ENCODE data around the gene FBXL7.

FBXL7 gene

DNA sequence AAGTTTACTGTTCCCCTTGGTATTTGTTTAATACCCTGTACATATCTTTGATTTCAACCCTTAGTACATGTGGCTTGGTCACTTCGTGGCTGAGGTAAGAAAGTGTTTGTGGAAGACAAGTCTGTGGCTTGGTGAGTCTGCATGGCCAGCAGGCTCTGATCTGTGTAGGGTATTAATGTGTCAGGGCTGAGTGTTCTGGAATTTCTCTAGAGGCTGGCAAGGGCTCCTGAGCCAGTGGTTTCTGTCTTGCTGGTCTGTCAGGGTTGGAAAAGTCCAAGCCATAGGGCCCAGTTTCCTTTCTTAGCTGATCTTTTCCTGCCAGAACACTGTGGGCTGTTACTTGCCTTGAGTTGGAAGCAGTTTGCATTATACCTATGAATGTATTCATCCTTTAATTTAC, 48.0 kb upstream of the FBXL7 start:
- peaks cover 4% of the 10 kb centered on the region for H3K27me3 ChIP-seq (ENCODE audit: insufficient read depth, low read length, poor library complexity)
- no peak overlapping the region for H3K27ac ChIP-seq (ENCODE audit: low read length)
- ATAC-seq (ENCODE audit: insufficient read depth, low read depth): no peak
- DNase-seq: no peak
- H4K20me1 ChIP-seq (ENCODE audit: insufficient read depth, low read length): no peaks in the 10 kb centered on the region
- H3K4me2 ChIP-seq (ENCODE audit: insufficient read depth, low read length): no peak overlapping the region
- H3K4me3 ChIP-seq (ENCODE audit: low read depth in 1 of 2, low read length in 2 of 2): no peak overlapping the region
- no peaks in the 10 kb centered on the region for H3K4me1 ChIP-seq (ENCODE audit: insufficient read depth, low read length)
- TF ChIP-seq, protein P1, sequence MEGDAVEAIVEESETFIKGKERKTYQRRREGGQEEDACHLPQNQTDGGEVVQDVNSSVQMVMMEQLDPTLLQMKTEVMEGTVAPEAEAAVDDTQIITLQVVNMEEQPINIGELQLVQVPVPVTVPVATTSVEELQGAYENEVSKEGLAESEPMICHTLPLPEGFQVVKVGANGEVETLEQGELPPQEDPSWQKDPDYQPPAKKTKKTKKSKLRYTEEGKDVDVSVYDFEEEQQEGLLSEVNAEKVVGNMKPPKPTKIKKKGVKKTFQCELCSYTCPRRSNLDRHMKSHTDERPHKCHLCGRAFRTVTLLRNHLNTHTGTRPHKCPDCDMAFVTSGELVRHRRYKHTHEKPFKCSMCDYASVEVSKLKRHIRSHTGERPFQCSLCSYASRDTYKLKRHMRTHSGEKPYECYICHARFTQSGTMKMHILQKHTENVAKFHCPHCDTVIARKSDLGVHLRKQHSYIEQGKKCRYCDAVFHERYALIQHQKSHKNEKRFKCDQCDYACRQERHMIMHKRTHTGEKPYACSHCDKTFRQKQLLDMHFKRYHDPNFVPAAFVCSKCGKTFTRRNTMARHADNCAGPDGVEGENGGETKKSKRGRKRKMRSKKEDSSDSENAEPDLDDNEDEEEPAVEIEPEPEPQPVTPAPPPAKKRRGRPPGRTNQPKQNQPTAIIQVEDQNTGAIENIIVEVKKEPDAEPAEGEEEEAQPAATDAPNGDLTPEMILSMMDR (IDR thresholded peaks at IDR 0.05; ENCODE audit: borderline replicate concordance, extremely low read depth, low read length, poor library complexity, severe bottlenecking): no peak
- no peak for TF ChIP-seq EZH2 (IDR thresholded peaks at IDR 0.05; ENCODE audit: borderline replicate concordance, low read depth, low read length, severe bottlenecking)
- no peaks in the 10 kb centered on the region for H3K36me3 ChIP-seq (ENCODE audit: insufficient read depth, low read length)
- no peaks in the 10 kb centered on the region for H3K79me2 ChIP-seq (ENCODE audit: insufficient read depth, low read length)
- H3K9me3 ChIP-seq (ENCODE audit: insufficient read depth, low read length, severe bottlenecking): no peaks in the 10 kb centered on the region
- H2AFZ ChIP-seq (ENCODE audit: low read depth, low read length): no peak overlapping the region
- no peak overlapping the region for H3K9ac ChIP-seq (ENCODE audit: low read depth, low read length)

DNA sequence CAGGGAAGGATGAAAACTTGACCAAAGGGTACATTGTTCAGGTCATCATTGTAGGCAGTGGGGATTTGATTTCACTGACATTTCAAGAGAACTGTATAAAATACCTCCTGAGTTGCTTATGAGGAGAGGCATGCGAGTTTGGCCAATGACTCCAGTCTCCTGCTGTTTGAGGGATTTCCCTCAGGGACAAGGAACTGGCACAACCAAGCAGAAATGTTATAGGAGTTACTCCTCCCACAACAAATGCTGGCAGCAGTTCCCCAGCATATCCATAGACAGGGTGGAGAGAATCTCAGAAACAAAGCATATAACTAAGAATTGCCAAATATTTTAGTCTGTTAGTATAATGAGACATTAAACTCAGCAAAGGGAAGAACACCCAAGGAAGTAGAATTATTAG, 47.2 kb upstream of the FBXL7 start:
- no peak overlapping the region for H3K9ac ChIP-seq (ENCODE audit: low read depth, low read length)
- ATAC-seq (ENCODE audit: insufficient read depth, low read depth): no peak
- no peaks in the 10 kb centered on the region for H3K9me3 ChIP-seq (ENCODE audit: insufficient read depth, low read length, severe bottlenecking)
- no peak overlapping the region for H3K4me2 ChIP-seq (ENCODE audit: insufficient read depth, low read length)
- no peak for DNase-seq
- H3K4me3 ChIP-seq (ENCODE audit: low read depth in 1 of 2, low read length in 2 of 2): no peak overlapping the region
- no peak overlapping the region for H2AFZ ChIP-seq (ENCODE audit: low read depth, low read length)
- no peak overlapping the region for H3K27ac ChIP-seq (ENCODE audit: low read length)
- H3K36me3 ChIP-seq (ENCODE audit: insufficient read depth, low read length): no peaks in the 10 kb centered on the region
- no peaks in the 10 kb centered on the region for H3K79me2 ChIP-seq (ENCODE audit: insufficient read depth, low read length)
- TF ChIP-seq, protein P1 (IDR thresholded peaks at IDR 0.05; ENCODE audit: borderline replicate concordance, extremely low read depth, low read length, poor library complexity, severe bottlenecking): no peak
- no peak for TF ChIP-seq EZH2 (IDR thresholded peaks at IDR 0.05; ENCODE audit: borderline replicate concordance, low read depth, low read length, severe bottlenecking)
- peaks cover 4% of the 10 kb centered on the region for H3K27me3 ChIP-seq (ENCODE audit: insufficient read depth, low read length, poor library complexity)
- no peaks in the 10 kb centered on the region for H4K20me1 ChIP-seq (ENCODE audit: insufficient read depth, low read length)
- H3K4me1 ChIP-seq (ENCODE audit: insufficient read depth, low read length): no peaks in the 10 kb centered on the region

DNA sequence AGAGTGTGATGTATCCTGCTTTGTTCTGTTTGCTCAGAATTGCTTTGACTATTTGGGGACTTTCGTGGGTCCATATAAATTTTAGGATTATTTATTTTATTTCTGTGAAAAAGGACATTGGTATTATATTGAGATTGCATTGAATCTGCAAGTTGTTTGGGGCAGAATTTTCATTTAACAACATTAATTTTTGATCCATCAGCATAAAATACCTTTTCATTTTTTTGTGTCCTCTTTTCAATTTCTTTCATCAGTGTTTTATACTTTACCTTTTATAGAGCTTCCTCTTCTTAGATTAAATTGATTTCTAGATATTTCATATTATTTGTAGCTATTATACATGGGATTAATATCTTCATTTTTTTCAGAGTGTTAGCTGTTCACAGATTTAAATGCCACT, 40.8 kb upstream of the FBXL7 start:
- ATAC-seq (ENCODE audit: insufficient read depth, low read depth): no peak

More for the DNA sequence above, 40.8 kb upstream of the FBXL7 start:
- Histone ChIP-seq H3K4me2 (ENCODE audit: insufficient read depth, low read length) (no peak overlapping the region), H4K20me1 (ENCODE audit: insufficient read depth, low read length) (no peaks in the 10 kb centered on the region), H3K4me1 (ENCODE audit: insufficient read depth, low read length) (no peaks in the 10 kb centered on the region), H3K4me3 (ENCODE audit: low read depth in 1 of 2, low read length in 2 of 2) (no peak overlapping the region), H3K27me3 (ENCODE audit: insufficient read depth, low read length, poor library complexity) (peaks cover 6% of the 10 kb centered on the region), H3K27ac (ENCODE audit: low read length) (no peak overlapping the region), H3K9ac (ENCODE audit: low read depth, low read length) (no peak overlapping the region), H3K36me3 (ENCODE audit: insufficient read depth, low read length) (no peaks in the 10 kb centered on the region), H3K79me2 (ENCODE audit: insufficient read depth, low read length) (no peaks in the 10 kb centered on the region), H2AFZ (ENCODE audit: low read depth, low read length) (no peak overlapping the region), H3K9me3 (ENCODE audit: insufficient read depth, low read length, severe bottlenecking) (no peaks in the 10 kb centered on the region)
- DNase-seq: no peak
- TF ChIP-seq, protein P1 (IDR thresholded peaks at IDR 0.05; ENCODE audit: borderline replicate concordance, extremely low read depth, low read length, poor library complexity, severe bottlenecking): no peak
- no peak for TF ChIP-seq EZH2 (IDR thresholded peaks at IDR 0.05; ENCODE audit: borderline replicate concordance, low read depth, low read length, severe bottlenecking)

All from DND-41 (cell line).